A549 (cell line): ENCODE results near the gene TTC28. TPM values are rescaled to one million over a fixed set of nuclear protein-coding genes. Genes with fewer than 3 reads are reported as not detected.

Experiments used
- ATAC-seq, 2 experiments: fragments of 200-7000 bp in 1 of 2; fragments of >200 bp in 1 of 2; cut with Nextera tagmentation in 1 of 2; cut with Tn5 transposase in 1 of 2; 3 replicates each; pipeline versions ENCODE4 v1.8.0 to v1.9.1; 2018 to 2020; ENCODE audit warnings: mild to moderate bottlenecking in 1 of 2, moderate library complexity in 1 of 2
- CTCF ChIA-PET: fragments of 300-600 bp; sonication (Branson Sonifier 250); formaldehyde crosslinking; extraction: SDS; loops from one replicate; lab custom pipeline; 2021; ENCODE audit warnings: antibody characterized with exemption, inconsistent platforms; lab: Yijun Ruan, JAX
- POLR2A ChIA-PET: fragments of 350-600 bp; formaldehyde crosslinking; extraction: SDS; loops from one replicate; lab custom pipeline; 2021; ENCODE audit warnings: antibody characterized with exemption, inconsistent platforms; lab: Yijun Ruan, JAX
- DNase-seq, 2 experiments: peaks; one replicate each; pipeline versions ENCODE4 v3.0.0 to v3.0.0-alpha.2; 2011 to 2016; ENCODE audit warnings: low read depth in 1 of 2, low spot score in 1 of 2
- FAIRE-seq: peaks from 2 replicates; lab custom pipeline; 2011; peaks lifted over from hg19 to GRCh38; lab: Jason Lieb, UNC
- H3K27ac ChIP-seq, 2 experiments: fragments of >200 bp; sonication (Bioruptor Twin); formaldehyde crosslinking; 3 replicates each; pipeline ENCODE4 v1.5.1; 2016 to 2017
- H3K4me1 ChIP-seq: fragments of >200 bp; sonication (Bioruptor Twin); formaldehyde crosslinking; 3 replicates; pipeline ENCODE4 v1.6.1; 2016
- H3K4me2 ChIP-seq: fragments of >200 bp; sonication (Bioruptor Twin); formaldehyde crosslinking; 3 replicates; pipeline ENCODE4 v1.6.1; 2016
- H3K4me3 ChIP-seq: fragments of >200 bp; sonication (Bioruptor Twin); formaldehyde crosslinking; 3 replicates; pipeline ENCODE4 v1.5.1; 2016
- H3K9me3 ChIP-seq: fragments of >200 bp; sonication (Bioruptor Twin); formaldehyde crosslinking; 3 replicates; pipeline ENCODE4 v1.6.1; 2016
- ATOH8 ChIP-seq: fragments of 250-450 bp; sonication (Bioruptor Pico); IDR thresholded peaks from 2 replicates; pipeline ENCODE4 v1.5.0; 2020; ENCODE audit warnings: low read depth, mild to moderate bottlenecking, moderate library complexity
- BHLHE40 ChIP-seq: IDR thresholded peaks from 2 replicates; pipeline ENCODE4 v1.6.1; 2012; ENCODE audit warnings: low read depth, low read length, inconsistent platforms
- CBX8 ChIP-seq: fragments of 200-600 bp; sonication (generic); IDR thresholded peaks from 2 replicates; pipeline ENCODE4 v1.6.1; 2016
- CHD4 ChIP-seq: fragments of 200-600 bp; sonication (generic); IDR thresholded peaks from 2 replicates; pipeline ENCODE4 v1.6.1; 2016; ENCODE audit warnings: antibody characterized with exemption, mild to moderate bottlenecking, borderline replicate concordance
- CTCF ChIP-seq: fragments of >200 bp; sonication (Bioruptor Twin); formaldehyde crosslinking; IDR thresholded peaks from 3 replicates; pipeline ENCODE4 v1.5.1; 2016
- ELK1 ChIP-seq: fragments of 150-350 bp; IDR thresholded peaks from 2 replicates; pipeline ENCODE4 v1.6.1; 2014; ENCODE audit warnings: low read depth, mild to moderate bottlenecking, low read length
- HEYL ChIP-seq: fragments of 250-450 bp; sonication (Bioruptor Pico); IDR thresholded peaks from 2 replicates; pipeline ENCODE4 v1.8.0; 2021; ENCODE audit warnings: mild to moderate bottlenecking, moderate library complexity
- HMGXB4 ChIP-seq: fragments of 250-450 bp; sonication (Bioruptor Pico); IDR thresholded peaks from 2 replicates; pipeline ENCODE4 v1.5.0; 2021; ENCODE audit warnings: mild to moderate bottlenecking, moderate library complexity, borderline replicate concordance
- HOXA7 ChIP-seq: fragments of 250-450 bp; sonication (Bioruptor Pico); IDR thresholded peaks from 2 replicates; pipeline ENCODE4 v1.5.0; 2020; ENCODE audit warnings: mild to moderate bottlenecking, moderate library complexity
- KDM5A ChIP-seq: fragments of 200-600 bp; sonication (generic); IDR thresholded peaks from 2 replicates; pipeline ENCODE4 v1.6.1; 2016; ENCODE audit warnings: antibody characterized with exemption, mild to moderate bottlenecking
- MAFK ChIP-seq: fragments of 450-650 bp; IDR thresholded peaks from 2 replicates; pipeline ENCODE4 v1.6.1; 2014; ENCODE audit not compliant: partially characterized antibody
- MYC ChIP-seq: IDR thresholded peaks from 2 replicates; pipeline ENCODE4 v1.6.1; 2012; ENCODE audit warnings: mild to moderate bottlenecking, inconsistent platforms, low read length, improper control_type of control experiment, borderline replicate concordance
- NFE2L2 ChIP-seq: fragments of 150-350 bp; conservative IDR thresholded peaks from 2 replicates; pipeline ENCODE4 v1.6.1; 2014; ENCODE audit warnings: low read length
- NPAS2 ChIP-seq: fragments of 250-450 bp; sonication (Bioruptor Pico); IDR thresholded peaks from 2 replicates; pipeline ENCODE4 v1.8.0; 2022; ENCODE audit warnings: mild to moderate bottlenecking, moderate library complexity, borderline replicate concordance
- POLR2A ChIP-seq: IDR thresholded peaks from 2 replicates; pipeline ENCODE4 v1.6.1; 2012; ENCODE audit warnings: mild to moderate bottlenecking, low read length
- RAD21 ChIP-seq, 2 experiments: fragments of >200 bp in 1 of 2; sonication (Bioruptor Twin) in 1 of 2; formaldehyde crosslinking in 1 of 2; IDR thresholded peaks in 1 of 2; conservative IDR thresholded peaks in 1 of 2; 2 replicates in 1 of 2; 3 replicates in 1 of 2; pipeline ENCODE4 v1.6.1; 2012 to 2018; ENCODE audit warnings: inconsistent platforms in 1 of 2
- RARB ChIP-seq: fragments of 250-450 bp; sonication (Bioruptor Pico); IDR thresholded peaks from 2 replicates; pipeline ENCODE4 v1.8.0; 2021; ENCODE audit warnings: mild to moderate bottlenecking, moderate library complexity
- TFCP2L1 ChIP-seq: fragments of 250-450 bp; sonication (Bioruptor Pico); IDR thresholded peaks from 2 replicates; pipeline ENCODE4 v1.5.0; 2021; ENCODE audit warnings: mild to moderate bottlenecking
- TP53 ChIP-seq: fragments of 250-450 bp; sonication (Bioruptor Pico); IDR thresholded peaks from 2 replicates; pipeline ENCODE4 v1.5.0; 2021; ENCODE audit warnings: mild to moderate bottlenecking, moderate library complexity
- USF2 ChIP-seq: fragments of 450-650 bp; IDR thresholded peaks from 2 replicates; pipeline ENCODE4 v1.6.1; 2014; ENCODE audit warnings: antibody characterized with exemption
- ZFP36 ChIP-seq: fragments of 450-650 bp; IDR thresholded peaks from 2 replicates; pipeline ENCODE4 v1.6.1; 2014; ENCODE audit warnings: borderline replicate concordance; ENCODE audit not compliant: partially characterized antibody
- WGBS: methylation state at CpG from one replicate; pipeline ENCODE4 v1.1.6; 2017; ENCODE audit errors: missing lambda C conversion rate; 5-methylcytosine and 5-hydroxymethylcytosine counted together
- polyA plus RNA-seq, 4 experiments: library from polyadenylated mRNA; depleted of rRNA in 3 of 4; stranded (reverse); fragments of >200 nt; fragmentation: RNase III in 1 of 4; extraction: RNeasy Plus Mini Kit Qiagen cat#74134 plus additional on column Dnase treatment in 1 of 4; gene quantifications; 2 replicates in 3 of 4; 3 replicates in 1 of 4; pipeline ENCODE4 v1.2.3, GENCODE V29; 2011 to 2017

TTC28 gene
- polyA plus RNA-seq, 2 of the 4 experiments (the other 2 are of a cell fraction), result 2.6 to 3.8 TPM

- Histone ChIP-seq H3K4me3 (no peak overlapping the region), H3K9me3 (no peaks in the 10 kb centered on the region), H3K4me1 (peaks cover 12% of the 10 kb centered on the region; the same call in 2 of the 3 replicates), H3K27ac (no peak overlapping the region), H3K4me2 (no peak overlapping the region)
- ChIA-PET POLR2A (no interaction called here), CTCF (no interaction called here)
- ATAC-seq (no peak), DNase-seq (no peak), FAIRE-seq (no peak)
- no peak for TF ChIP-seq CTCF
- TF ChIP-seq HMGXB4 (CRISPR knock-in tag), result no peak
- TF ChIP-seq RAD21 (conservative IDR thresholded peaks at IDR 0.05 in 1 of 2, IDR thresholded peaks at IDR 0.05 in 1 of 2), result no peak
- no peak for TF ChIP-seq HEYL
- TF ChIP-seq TP53 (CRISPR knock-in tag), result no peak
- TF ChIP-seq CHD4, result no peak
- TF ChIP-seq POLR2A, result no peak
- TF ChIP-seq MAFK, result no peak
- no peak for TF ChIP-seq USF2
- TF ChIP-seq HOXA7 (CRISPR knock-in tag), result no peak
- no peak for TF ChIP-seq KDM5A
These were observed 51.8 kb downstream of the TTC28 start for GRCh38 chr22:28627791-28628190.

- POLR2A ChIA-PET, result no interaction called here
- TF ChIP-seq MYC (no peak), USF2 (no peak), ATOH8 (CRISPR knock-in tag) (no peak), ELK1 (no peak), RARB (CRISPR knock-in tag) (no peak), HEYL (no peak), TFCP2L1 (CRISPR knock-in tag) (no peak), NFE2L2 (no peak), ZFP36 (no peak), BHLHE40 (no peak), HOXA7 (CRISPR knock-in tag) (no peak), NPAS2 (no peak), CBX8 (no peak)
- TF ChIP-seq, all 56 proteins: peak for 0
- no peak for DNase-seq
- no peak overlapping the region for H3K4me2 ChIP-seq
- no peak for ATAC-seq
- CTCF ChIA-PET, result interaction anchor here (1.3 to 1.8 kb wide), 3 partner anchors 15 to 20 kb away, joined by 3 to 7 read pairs (median 3); no protein-coding TSS in a partner anchor
- no peak overlapping the region for H3K4me3 ChIP-seq
- WGBS, result 91% methylated on average over 5 of the region's 5 CpGs
- no peaks in the 10 kb centered on the region for H3K4me1 ChIP-seq
- H3K27ac ChIP-seq, result no peak overlapping the region
- no peaks in the 10 kb centered on the region for H3K9me3 ChIP-seq
- no peak for FAIRE-seq
These were observed 59.3 kb downstream of the TTC28 start for GRCh38 chr22:28620244-28620922.
